ENCODE results near the gene DACH1. TPM values are rescaled to one million over a fixed set of nuclear protein-coding genes. Genes with fewer than 3 reads are reported as not detected.

Gene DACH1
- total RNA-seq, 1 experiment from 2014 or later: not detected

DNA sequence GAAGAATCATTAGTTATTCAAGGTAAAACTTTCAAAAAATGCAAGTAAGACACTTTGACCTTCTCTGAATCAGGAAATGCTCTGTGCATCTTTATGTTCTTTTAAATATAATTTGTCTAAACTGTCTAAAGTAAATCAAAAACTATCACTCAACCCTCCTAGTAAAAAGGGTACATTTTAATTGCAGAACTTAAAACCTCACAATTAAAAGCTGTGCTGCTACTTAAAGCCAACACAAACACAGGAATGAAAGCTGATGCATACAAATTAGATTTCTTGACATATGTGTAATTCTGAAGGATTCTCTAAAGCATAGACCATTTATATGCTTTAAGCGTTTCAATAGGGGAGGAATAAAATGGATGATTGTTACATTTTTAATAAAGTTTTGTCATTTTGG, 58.3 kb downstream of the DACH1 start:
- ATAC-seq (no peak), DNase-seq (ENCODE audit: low read depth, low spot score) (no peak)
- no peaks in the 10 kb centered on the region for H3K79me2 ChIP-seq (ENCODE audit: insufficient read depth, low read length)
- H3K4me2 ChIP-seq (ENCODE audit: low read length): no peak overlapping the region
- H2AFZ ChIP-seq (ENCODE audit: low read depth, low read length, poor library complexity, severe bottlenecking): no peak overlapping the region
- no peaks in the 10 kb centered on the region for H4K20me1 ChIP-seq (ENCODE audit: insufficient read depth)
- H3K9ac ChIP-seq (ENCODE audit: low read length): no peak overlapping the region
- BruUV-seq (replicated peaks): no TSS peak
- H3K27ac ChIP-seq (ENCODE audit: low read depth, low read length): no peak overlapping the region
- H3K4me1 ChIP-seq (ENCODE audit: control insufficient read depth in 1 of 2, insufficient read depth in 2 of 2, low read length in 2 of 2): no peaks in the 10 kb centered on the region
- ChIA-PET RAD21 (ENCODE audit: low non-redundant PET in 1 of 2, low total read pairs in 2 of 2, uncharacterized antibody in 2 of 2, unreplicated experiment in 2 of 2) (no interaction called here), POLR2A (no interaction called here), CTCF (no interaction called here)
- H3K4me3 ChIP-seq (replicated peaks in 1 of 2; ENCODE audit: low read depth in 1 of 2, low read length in 2 of 2): no peak overlapping the region
- no peaks in the 10 kb centered on the region for H3K27me3 ChIP-seq (ENCODE audit: insufficient read depth, low read length)
- H3K9me2 ChIP-seq (ENCODE audit: insufficient read depth): no peaks in the 10 kb centered on the region
- no peak for TF ChIP-seq FOSL1 (IDR thresholded peaks at IDR 0.05; ENCODE audit: low read depth)
- H3K36me3 ChIP-seq (ENCODE audit: control insufficient read depth in 1 of 2, insufficient read depth in 2 of 2, low read length in 2 of 2): no peaks in the 10 kb centered on the region
- 0 out of 4 replicates have a peak, but pooled peaks cover 0 to 4% of the 10 kb centered on the region in 2 experiments for H3K9me3 ChIP-seq (ENCODE audit: control insufficient read depth in 1 of 2, insufficient read depth in 1 of 2, low read depth in 1 of 2, low read length in 2 of 2)
- intact Hi-C loops (cut with micrococcal nuclease): no loop called here

DNA sequence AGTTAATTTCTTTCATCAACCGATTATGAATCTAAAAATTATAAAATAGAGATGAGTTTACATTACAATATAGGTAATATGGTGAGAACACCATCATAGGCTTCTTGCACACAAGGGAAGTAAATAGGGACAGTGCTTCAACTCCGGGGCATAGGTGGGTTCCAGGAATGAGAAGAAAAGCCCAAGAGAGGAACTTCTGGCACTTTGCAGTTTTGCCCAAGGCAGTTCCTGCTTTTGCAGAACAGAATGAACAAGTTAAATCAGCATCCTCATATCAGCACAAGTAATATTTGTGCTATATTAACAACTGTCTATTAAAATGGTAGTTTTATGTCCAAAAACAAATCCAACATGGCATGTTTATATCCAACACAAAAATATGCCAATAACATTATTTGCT, 60.1 kb downstream of the DACH1 start:
- Histone ChIP-seq H3K36me3 (ENCODE audit: control insufficient read depth in 1 of 2, insufficient read depth in 2 of 2, low read length in 2 of 2) (no peaks in the 10 kb centered on the region), H3K9ac (ENCODE audit: low read length) (no peak overlapping the region), H3K27me3 (ENCODE audit: insufficient read depth, low read length) (no peaks in the 10 kb centered on the region), H3K9me3 (ENCODE audit: control insufficient read depth in 1 of 2, insufficient read depth in 1 of 2, low read depth in 1 of 2, low read length in 2 of 2) (0 out of 4 replicates have a peak, but pooled peaks cover 0 to 4% of the 10 kb centered on the region in 2 experiments), H3K9me2 (ENCODE audit: insufficient read depth) (no peaks in the 10 kb centered on the region), H3K4me1 (ENCODE audit: control insufficient read depth in 1 of 2, insufficient read depth in 2 of 2, low read length in 2 of 2) (no peaks in the 10 kb centered on the region), H3K4me2 (ENCODE audit: low read length) (no peak overlapping the region), H3K27ac (ENCODE audit: low read depth, low read length) (no peak overlapping the region), H3K79me2 (ENCODE audit: insufficient read depth, low read length) (no peaks in the 10 kb centered on the region), H2AFZ (ENCODE audit: low read depth, low read length, poor library complexity, severe bottlenecking) (no peak overlapping the region), H4K20me1 (ENCODE audit: insufficient read depth) (no peaks in the 10 kb centered on the region; the same call in 1 of the 2 replicates), H3K4me3 (replicated peaks in 1 of 2; ENCODE audit: low read depth in 1 of 2, low read length in 2 of 2) (no peak overlapping the region)
- CTCF ChIA-PET: no interaction called here
- no TSS peak for BruUV-seq (replicated peaks)
- no peak for DNase-seq (ENCODE audit: low read depth, low spot score)
- POLR2A ChIA-PET: no interaction called here
- TF ChIP-seq, protein P1, sequence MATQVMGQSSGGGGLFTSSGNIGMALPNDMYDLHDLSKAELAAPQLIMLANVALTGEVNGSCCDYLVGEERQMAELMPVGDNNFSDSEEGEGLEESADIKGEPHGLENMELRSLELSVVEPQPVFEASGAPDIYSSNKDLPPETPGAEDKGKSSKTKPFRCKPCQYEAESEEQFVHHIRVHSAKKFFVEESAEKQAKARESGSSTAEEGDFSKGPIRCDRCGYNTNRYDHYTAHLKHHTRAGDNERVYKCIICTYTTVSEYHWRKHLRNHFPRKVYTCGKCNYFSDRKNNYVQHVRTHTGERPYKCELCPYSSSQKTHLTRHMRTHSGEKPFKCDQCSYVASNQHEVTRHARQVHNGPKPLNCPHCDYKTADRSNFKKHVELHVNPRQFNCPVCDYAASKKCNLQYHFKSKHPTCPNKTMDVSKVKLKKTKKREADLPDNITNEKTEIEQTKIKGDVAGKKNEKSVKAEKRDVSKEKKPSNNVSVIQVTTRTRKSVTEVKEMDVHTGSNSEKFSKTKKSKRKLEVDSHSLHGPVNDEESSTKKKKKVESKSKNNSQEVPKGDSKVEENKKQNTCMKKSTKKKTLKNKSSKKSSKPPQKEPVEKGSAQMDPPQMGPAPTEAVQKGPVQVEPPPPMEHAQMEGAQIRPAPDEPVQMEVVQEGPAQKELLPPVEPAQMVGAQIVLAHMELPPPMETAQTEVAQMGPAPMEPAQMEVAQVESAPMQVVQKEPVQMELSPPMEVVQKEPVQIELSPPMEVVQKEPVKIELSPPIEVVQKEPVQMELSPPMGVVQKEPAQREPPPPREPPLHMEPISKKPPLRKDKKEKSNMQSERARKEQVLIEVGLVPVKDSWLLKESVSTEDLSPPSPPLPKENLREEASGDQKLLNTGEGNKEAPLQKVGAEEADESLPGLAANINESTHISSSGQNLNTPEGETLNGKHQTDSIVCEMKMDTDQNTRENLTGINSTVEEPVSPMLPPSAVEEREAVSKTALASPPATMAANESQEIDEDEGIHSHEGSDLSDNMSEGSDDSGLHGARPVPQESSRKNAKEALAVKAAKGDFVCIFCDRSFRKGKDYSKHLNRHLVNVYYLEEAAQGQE (IDR thresholded peaks at IDR 0.05; ENCODE audit: low read depth): no peak
- TF ChIP-seq CBX3 (IDR thresholded peaks at IDR 0.05; ENCODE audit: low read depth) (no peak), ELF1 (IDR thresholded peaks at IDR 0.05; ENCODE audit: borderline replicate concordance, low read depth) (no peak), FOSL1 (IDR thresholded peaks at IDR 0.05; ENCODE audit: low read depth) (no peak)
- RAD21 ChIA-PET (ENCODE audit: low non-redundant PET in 1 of 2, low total read pairs in 2 of 2, uncharacterized antibody in 2 of 2, unreplicated experiment in 2 of 2): no interaction called here
- intact Hi-C loops (cut with micrococcal nuclease): no loop called here
- ATAC-seq: no peak

Data from HCT116 (cell line).